ENCODE results near the gene MRFAP1. TPM values are rescaled to one million over a fixed set of nuclear protein-coding genes. Genes with fewer than 3 reads are reported as not detected.

MRFAP1 gene
- total and polyA plus RNA-seq, 10 of the 15 experiments (the other 5 are each of a cell fraction or from before 2014, with no cell fraction given) = 18.7 to 105 (median 80.8) TPM

DNA sequence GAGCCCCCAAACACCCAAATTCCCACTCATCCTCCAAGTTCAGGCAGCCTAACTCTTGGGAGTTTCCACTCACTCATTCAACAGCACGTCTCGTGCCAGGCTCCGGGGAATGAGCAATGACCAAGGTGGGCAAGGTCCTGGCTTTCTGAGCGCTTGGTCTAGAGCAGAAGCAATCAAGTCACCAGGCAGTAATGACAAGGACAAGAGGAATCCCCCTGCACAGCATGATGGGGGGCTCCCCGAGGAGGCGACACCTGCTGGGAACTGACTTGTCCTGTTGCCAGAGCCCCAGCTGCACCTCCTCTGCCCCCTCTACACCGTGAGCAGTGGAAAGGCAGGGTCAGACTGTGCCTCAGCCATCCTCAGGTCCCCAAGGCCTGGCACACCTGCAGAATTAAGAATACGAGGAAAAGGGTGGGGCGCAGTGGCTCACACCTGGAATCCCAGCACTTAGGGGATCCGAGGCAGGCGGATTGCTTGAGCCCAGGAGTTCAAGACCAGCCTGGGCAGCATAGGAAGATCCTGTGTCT, 25.7 kb upstream of the MRFAP1 start:
- H3K79me2 ChIP-seq (ENCODE audit: control insufficient read depth, insufficient read depth, low read length) = no peaks in the 10 kb centered on the region
- H3K4me1 ChIP-seq (ENCODE audit: control insufficient read depth, insufficient read depth, low read length) = no peaks in the 10 kb centered on the region
- SMC1A ChIA-PET (ENCODE audit: uncharacterized antibody, unreplicated experiment) = no interaction called here
- ATAC-seq (no peak), DNase-seq (ENCODE audit: low read depth, low spot score) (no peak), FAIRE-seq (no peak)
- no peak overlapping the region for H2AFZ ChIP-seq (ENCODE audit: control insufficient read depth, low read depth, low read length)
- no peaks in the 10 kb centered on the region for H3K27me3 ChIP-seq (replicated peaks in 1 of 2; ENCODE audit: control insufficient read depth in 2 of 2, insufficient read depth in 2 of 2, low read length in 1 of 2)
- no peaks in the 10 kb centered on the region for H4K20me1 ChIP-seq (ENCODE audit: control insufficient read depth, insufficient read depth)
- no peak overlapping the region for H3K9ac ChIP-seq (ENCODE audit: control insufficient read depth, insufficient read depth, low read length)
- peaks cover 6 to 10% of the 10 kb centered on the region in 2 experiments for H3K36me3 ChIP-seq (ENCODE audit: control insufficient read depth in 2 of 2, insufficient read depth in 2 of 2, low read length in 1 of 2)
- RAD21 ChIA-PET (ENCODE audit: unreplicated experiment) = no interaction called here
- WGBS (ENCODE audit: insufficient coverage, insufficient replicate concordance, low lambda C conversion rate, missing lambda C conversion rate) = 91% methylated on average over 11 of the region's 11 CpGs
- CTCF ChIA-PET = no interaction called here
- POLR2A ChIA-PET = no interaction called here
- H3K4me2 ChIP-seq (ENCODE audit: control insufficient read depth, insufficient read depth) = no peak overlapping the region
- H3K4me3 ChIP-seq = no peak overlapping the region
- H3K9me3 ChIP-seq (replicated peaks; ENCODE audit: control insufficient read depth, insufficient read depth, low read length) = no peaks in the 10 kb centered on the region; the same call in 2 of the 3 replicates
- in situ Hi-C loops (cut with MboI) (no loop called here), intact Hi-C loops (cut with micrococcal nuclease; ENCODE audit: unreplicated experiment) (no loop called here)
- BruUV-seq (replicated peaks) = no TSS peak
- no peak overlapping the region for H3K27ac ChIP-seq (ENCODE audit: control insufficient read depth, insufficient read depth)
- TF ChIP-seq JUND (IDR thresholded peaks at IDR 0.05; ENCODE audit: low read depth, low read length) (no peak), PAX5 (IDR thresholded peaks at IDR 0.05; ENCODE audit: borderline replicate concordance, low read depth, low read length) (no peak), ASH2L (IDR thresholded peaks at IDR 0.05; ENCODE audit: borderline replicate concordance, low read depth) (no peak), ZBTB11 (CRISPR knock-in tag; IDR thresholded peaks at IDR 0.05) (no peak), MAX (IDR thresholded peaks at IDR 0.05; ENCODE audit: low read depth, low read length) (no peak), BHLHE40 (IDR thresholded peaks at IDR 0.05; ENCODE audit: borderline replicate concordance in 1 of 2, low read depth in 2 of 2, low read length in 1 of 2) (no peak), SRF (IDR thresholded peaks at IDR 0.05; ENCODE audit: low read depth in 2 of 2, low read length in 2 of 2) (no peak), RAD51 (IDR thresholded peaks at IDR 0.05) (no peak), POLR2A (IDR thresholded peaks at IDR 0.05; ENCODE audit: low read depth, low read length) (no peak), IRF3 (IDR thresholded peaks at IDR 0.05) (no peak), SMAD1 (IDR thresholded peaks at IDR 0.05; ENCODE audit: low read depth, partially characterized antibody) (no peak), RELB (IDR thresholded peaks at IDR 0.05; ENCODE audit: low read depth) (no peak)
- TF ChIP-seq, protein P1, sequence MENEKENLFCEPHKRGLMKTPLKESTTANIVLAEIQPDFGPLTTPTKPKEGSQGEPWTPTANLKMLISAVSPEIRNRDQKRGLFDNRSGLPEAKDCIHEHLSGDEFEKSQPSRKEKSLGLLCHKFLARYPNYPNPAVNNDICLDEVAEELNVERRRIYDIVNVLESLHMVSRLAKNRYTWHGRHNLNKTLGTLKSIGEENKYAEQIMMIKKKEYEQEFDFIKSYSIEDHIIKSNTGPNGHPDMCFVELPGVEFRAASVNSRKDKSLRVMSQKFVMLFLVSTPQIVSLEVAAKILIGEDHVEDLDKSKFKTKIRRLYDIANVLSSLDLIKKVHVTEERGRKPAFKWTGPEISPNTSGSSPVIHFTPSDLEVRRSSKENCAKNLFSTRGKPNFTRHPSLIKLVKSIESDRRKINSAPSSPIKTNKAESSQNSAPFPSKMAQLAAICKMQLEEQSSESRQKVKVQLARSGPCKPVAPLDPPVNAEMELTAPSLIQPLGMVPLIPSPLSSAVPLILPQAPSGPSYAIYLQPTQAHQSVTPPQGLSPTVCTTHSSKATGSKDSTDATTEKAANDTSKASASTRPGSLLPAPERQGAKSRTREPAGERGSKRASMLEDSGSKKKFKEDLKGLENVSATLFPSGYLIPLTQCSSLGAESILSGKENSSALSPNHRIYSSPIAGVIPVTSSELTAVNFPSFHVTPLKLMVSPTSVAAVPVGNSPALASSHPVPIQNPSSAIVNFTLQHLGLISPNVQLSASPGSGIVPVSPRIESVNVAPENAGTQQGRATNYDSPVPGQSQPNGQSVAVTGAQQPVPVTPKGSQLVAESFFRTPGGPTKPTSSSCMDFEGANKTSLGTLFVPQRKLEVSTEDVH (IDR thresholded peaks at IDR 0.05; ENCODE audit: low read depth, partially characterized antibody) = no peak
- TF ChIP-seq, protein P2, sequence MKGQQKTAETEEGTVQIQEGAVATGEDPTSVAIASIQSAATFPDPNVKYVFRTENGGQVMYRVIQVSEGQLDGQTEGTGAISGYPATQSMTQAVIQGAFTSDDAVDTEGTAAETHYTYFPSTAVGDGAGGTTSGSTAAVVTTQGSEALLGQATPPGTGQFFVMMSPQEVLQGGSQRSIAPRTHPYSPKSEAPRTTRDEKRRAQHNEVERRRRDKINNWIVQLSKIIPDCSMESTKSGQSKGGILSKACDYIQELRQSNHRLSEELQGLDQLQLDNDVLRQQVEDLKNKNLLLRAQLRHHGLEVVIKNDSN (IDR thresholded peaks at IDR 0.05; ENCODE audit: borderline replicate concordance, extremely low read length, insufficient read depth, low read depth, low read length) = no peak

Data from GM12878 (cell line).